AG04450 (cell line): ENCODE data around the gene CACNB2. TPM values are rescaled to one million over a fixed set of nuclear protein-coding genes. Genes with fewer than 3 reads are reported as not detected.

ENCODE experiments used
- CTCF ChIA-PET: fragments of 300-600, 350-600 bp; formaldehyde crosslinking; extraction: SDS; loops from one replicate; lab custom pipeline; 2022; ENCODE audit warnings: antibody characterized with exemption, inconsistent platforms; lab: Charles Lee
- POLR2A ChIA-PET: fragments of 350-600 bp; formaldehyde crosslinking; extraction: SDS; loops from one replicate; lab custom pipeline; 2021; ENCODE audit warnings: antibody characterized with exemption, inconsistent platforms; lab: Yijun Ruan, JAX
- DNase-seq: peaks from one replicate; pipeline ENCODE4 v3.0.0-alpha.2; 2011; ENCODE audit warnings: low read depth, low spot score
- H3K27ac ChIP-seq: one replicate; pipeline ENCODE4 v1.5.1; 2012; ENCODE audit warnings: low read depth, low read length, control low read depth
- H3K27me3 ChIP-seq: one replicate; pipeline ENCODE4 v1.6.0; 2012; ENCODE audit warnings: low read length; ENCODE audit not compliant: control insufficient read depth, insufficient read depth
- H3K4me3 ChIP-seq: 2 replicates; pipeline ENCODE4 v1.5.1; 2011; ENCODE audit warnings: mild to moderate bottlenecking, low read depth, low read length, control low read depth
- H3K9me3 ChIP-seq: 2 replicates; pipeline ENCODE4 v1.5.1; 2012; ENCODE audit warnings: low read length; ENCODE audit not compliant: control insufficient read depth, insufficient read depth
- polyA plus RNA-seq: library from polyadenylated mRNA; depleted of rRNA; stranded (reverse); fragments of >200 nt; gene quantifications from 2 replicates; pipeline ENCODE4 v1.2.3, GENCODE V29; 2011
- TF ChIP-seq, protein P1 (sequence below): IDR thresholded peaks from 2 replicates; pipeline ENCODE4 v1.5.1; 2011; ENCODE audit warnings: low read depth, low read length, control low read depth, inconsistent platforms

Gene CACNB2
- polyA plus RNA-seq, 1 experiment: 0.76 TPM

DNA sequence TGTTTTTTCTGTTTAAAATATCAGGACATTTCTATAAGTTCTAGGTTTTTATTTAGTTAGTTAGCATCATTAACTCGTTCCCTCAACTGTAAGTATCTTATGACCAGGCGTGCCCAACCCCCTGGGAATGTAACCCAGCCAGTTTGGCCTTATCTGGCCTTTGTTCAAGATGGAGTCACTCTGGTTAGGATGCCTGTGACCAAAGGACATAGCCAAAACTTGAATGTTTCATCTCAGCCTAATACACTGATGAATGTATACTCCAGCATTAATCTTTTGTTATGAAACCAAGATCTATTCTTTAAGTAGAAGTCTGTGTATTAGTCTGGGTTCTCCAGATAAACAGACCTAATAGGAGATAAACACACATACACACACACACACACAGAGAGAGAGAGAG is 279.7 kb downstream of the CACNB2 start:
- DNase-seq: no peak
- Histone ChIP-seq H3K27ac (no peak overlapping the region), H3K9me3 (no peaks in the 10 kb centered on the region), H3K27me3 (no peaks in the 10 kb centered on the region), H3K4me3 (no peak overlapping the region)
- TF ChIP-seq, protein P1, sequence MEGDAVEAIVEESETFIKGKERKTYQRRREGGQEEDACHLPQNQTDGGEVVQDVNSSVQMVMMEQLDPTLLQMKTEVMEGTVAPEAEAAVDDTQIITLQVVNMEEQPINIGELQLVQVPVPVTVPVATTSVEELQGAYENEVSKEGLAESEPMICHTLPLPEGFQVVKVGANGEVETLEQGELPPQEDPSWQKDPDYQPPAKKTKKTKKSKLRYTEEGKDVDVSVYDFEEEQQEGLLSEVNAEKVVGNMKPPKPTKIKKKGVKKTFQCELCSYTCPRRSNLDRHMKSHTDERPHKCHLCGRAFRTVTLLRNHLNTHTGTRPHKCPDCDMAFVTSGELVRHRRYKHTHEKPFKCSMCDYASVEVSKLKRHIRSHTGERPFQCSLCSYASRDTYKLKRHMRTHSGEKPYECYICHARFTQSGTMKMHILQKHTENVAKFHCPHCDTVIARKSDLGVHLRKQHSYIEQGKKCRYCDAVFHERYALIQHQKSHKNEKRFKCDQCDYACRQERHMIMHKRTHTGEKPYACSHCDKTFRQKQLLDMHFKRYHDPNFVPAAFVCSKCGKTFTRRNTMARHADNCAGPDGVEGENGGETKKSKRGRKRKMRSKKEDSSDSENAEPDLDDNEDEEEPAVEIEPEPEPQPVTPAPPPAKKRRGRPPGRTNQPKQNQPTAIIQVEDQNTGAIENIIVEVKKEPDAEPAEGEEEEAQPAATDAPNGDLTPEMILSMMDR: no peak
- ChIA-PET POLR2A (no interaction called here), CTCF (no interaction called here)

GRCh38 chr10:18421726-18422293 is 281.6 kb downstream of the CACNB2 start:
- no peaks in the 10 kb centered on the region for H3K9me3 ChIP-seq
- peak; percentile 39 for DNase-seq
- TF ChIP-seq, protein P1: no peak
- no peak overlapping the region for H3K4me3 ChIP-seq
- H3K27me3 ChIP-seq: no peaks in the 10 kb centered on the region
- CTCF ChIA-PET: no interaction called here
- POLR2A ChIA-PET: interaction anchor here (0.8 kb wide), 1 partner anchor 107 kb away, joined by 3 read pairs; no protein-coding TSS in a partner anchor
- no peak overlapping the region for H3K27ac ChIP-seq

DNA sequence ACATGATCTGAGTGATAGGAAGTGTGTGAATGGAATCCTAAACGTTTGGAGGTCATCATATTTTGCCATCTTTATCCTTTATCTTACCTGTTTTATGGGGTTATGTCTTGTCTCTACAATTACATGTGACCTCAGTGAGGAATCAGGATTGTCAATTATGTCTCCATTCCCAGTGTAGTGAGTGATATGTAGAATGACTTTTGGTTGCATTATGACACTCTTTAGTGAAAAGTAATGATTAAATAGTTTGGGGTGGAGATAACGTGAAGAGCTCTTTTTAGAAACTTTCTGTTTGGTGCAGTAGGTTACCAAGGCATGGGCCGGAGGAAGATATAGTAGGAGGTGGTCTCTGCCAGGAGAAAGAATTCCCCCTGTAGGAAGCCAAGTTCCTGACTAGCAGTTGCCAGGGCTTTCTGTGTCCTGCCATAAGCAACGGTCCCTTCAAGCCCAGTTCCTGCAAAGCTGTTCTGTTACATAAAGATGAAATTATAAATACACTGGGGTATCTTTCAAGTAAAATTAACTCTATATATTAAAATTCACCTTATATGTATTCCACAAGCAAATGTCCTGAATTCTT is 282.9 kb downstream of the CACNB2 start:
- POLR2A ChIA-PET: no interaction called here
- Histone ChIP-seq H3K27ac (no peak overlapping the region), H3K27me3 (no peaks in the 10 kb centered on the region), H3K4me3 (no peak overlapping the region), H3K9me3 (no peaks in the 10 kb centered on the region)
- TF ChIP-seq, protein P1: no peak
- CTCF ChIA-PET: no interaction called here
- DNase-seq: no peak

GRCh38 chr10:18424200-18424599 is 284.0 kb downstream of the CACNB2 start:
- DNase-seq: no peak
- Histone ChIP-seq H3K9me3 (no peaks in the 10 kb centered on the region), H3K4me3 (no peak overlapping the region), H3K27ac (no peak overlapping the region), H3K27me3 (no peaks in the 10 kb centered on the region)
- TF ChIP-seq, protein P1: no peak
- CTCF ChIA-PET: no interaction called here
- POLR2A ChIA-PET: no interaction called here

DNA sequence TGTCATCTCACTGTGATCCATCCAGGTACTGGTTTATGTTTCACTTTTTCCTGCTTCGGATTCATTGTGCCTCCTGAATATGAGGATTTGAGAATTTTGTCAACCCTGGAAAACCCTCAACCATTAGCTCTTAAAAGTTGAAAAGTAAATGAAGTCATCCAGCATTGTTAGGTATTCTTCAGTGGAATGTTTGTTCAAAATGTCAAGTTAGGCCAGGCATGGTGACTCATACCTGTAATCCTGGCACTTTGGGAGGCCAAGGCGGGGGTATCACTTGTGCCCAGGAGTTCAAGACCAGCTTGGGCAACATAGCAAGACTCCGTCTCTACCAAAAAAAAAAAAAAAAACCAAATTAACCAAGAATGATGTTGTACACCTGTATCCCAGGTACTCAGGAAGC is 289.1 kb downstream of the CACNB2 start:
- no peak overlapping the region for H3K27ac ChIP-seq
- H3K27me3 ChIP-seq: no peaks in the 10 kb centered on the region
- no peak overlapping the region for H3K4me3 ChIP-seq
- CTCF ChIA-PET: no interaction called here
- no peaks in the 10 kb centered on the region for H3K9me3 ChIP-seq
- TF ChIP-seq, protein P1: no peak
- POLR2A ChIA-PET: no interaction called here
- no peak for DNase-seq
